HG03432 (cell line): ENCODE measurements around the gene DGKQ.
"Not testable (repeated sequence)": the region's sequence is repeated elsewhere in the genome, so short reads cannot be mapped to it uniquely, and the experiment has no call there.

Experiments used
- ATAC-seq: cut with Tn5 transposase; IDR thresholded peaks from one replicate; pipeline ENCODE4 v1.9.1; 2021; ENCODE audit warnings: mild to moderate bottlenecking, moderate library complexity; ENCODE audit not compliant: unreplicated experiment

Gene DGKQ

DNA sequence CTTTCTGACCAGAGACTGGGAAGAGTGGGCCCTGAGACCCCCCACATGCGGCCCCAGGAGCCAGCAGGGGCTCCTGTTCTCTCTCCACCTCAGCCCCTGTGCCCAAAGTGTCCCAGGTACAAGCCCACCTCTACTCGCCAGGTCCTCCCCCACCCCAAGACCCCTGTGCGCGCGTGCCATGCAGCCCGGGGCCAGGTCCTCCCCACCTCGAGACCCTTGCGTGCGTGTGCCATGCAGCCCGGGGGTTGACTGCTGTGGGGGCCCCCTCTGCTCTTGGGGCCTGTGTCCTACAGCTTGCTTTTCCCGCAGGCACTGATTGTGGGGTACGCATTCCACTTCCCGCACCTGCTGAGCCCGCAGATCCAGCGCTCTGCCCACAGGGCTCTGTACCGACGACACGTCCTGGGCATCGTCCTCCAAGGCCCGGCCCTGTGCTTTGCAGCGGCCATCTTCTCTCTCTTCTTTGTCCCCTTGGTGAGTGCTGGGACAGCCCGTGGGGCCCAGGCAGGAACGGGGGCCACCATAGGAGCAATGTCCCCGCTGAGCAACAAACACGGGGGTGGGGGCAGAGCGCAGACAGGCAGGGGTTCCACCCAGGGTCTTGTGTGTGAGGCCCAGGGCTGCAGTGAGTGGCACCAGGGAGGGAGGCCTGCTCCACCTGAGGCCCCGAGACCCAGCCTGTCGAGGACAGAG is 20.3 kb downstream of the DGKQ start:
- ATAC-seq, result no peak

DNA sequence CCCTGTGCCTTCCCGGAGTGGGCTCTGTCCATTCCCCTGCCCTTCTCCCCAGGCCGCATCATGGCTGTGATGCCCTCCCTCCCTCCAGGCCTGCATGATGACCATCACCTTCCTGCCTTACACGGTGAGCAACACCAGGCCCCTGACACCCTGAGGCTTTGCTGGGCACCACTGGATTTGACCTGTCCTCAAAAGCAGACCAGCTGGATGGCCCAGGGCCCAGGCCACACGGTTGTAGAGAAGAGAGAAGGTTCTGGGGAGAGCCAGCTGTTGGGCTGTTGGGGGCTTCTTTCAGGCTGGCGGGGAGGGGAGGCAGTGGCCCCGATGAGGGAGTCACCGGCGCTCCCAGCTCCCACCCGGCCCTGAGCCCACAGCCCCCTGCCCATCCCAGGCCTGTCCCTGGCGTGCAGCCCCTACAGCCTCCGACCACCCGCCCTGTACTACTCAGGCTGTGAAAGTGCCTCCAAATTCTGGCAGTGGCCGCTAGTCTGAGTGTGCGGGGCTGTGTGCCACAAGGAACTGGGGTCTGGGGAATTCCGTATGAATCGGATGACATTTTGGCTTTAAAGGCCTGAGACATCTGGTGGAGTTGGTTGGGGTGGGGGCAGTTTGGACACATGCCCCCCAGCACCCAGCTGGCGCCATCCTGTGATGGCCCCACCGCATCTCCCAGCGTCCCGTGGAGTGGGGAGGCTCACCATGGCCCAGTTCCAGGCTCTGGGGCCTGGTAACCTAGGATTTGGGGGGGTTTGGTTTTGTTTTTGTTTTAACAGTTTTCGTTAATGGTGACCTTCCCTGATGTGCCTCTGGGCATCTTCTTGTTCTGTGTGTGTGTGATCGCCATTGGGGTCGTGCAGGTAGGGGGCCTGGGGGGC is 21.5 kb downstream of the DGKQ start:
- no peak for ATAC-seq

DNA sequence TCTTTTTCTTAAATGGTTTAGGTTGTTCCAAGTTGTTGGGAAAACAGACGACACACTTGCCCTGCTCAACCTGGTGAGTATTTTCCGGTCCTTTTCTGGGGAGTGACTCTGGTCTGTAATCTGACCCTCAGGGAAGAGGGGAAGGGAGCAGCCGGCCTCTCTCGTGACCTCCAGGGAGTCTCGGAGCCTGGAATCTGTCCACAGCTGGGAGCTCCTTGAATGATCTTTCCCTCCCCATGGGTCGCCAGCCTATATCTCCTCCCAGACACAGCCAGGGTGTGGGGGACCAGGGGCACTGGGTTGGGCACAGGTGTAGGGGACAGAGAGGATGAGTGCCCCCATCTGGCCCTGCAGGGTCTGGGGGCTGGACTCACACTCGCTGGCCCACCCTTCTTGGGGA is 22.2 kb downstream of the DGKQ start:
- no peak for ATAC-seq

DNA sequence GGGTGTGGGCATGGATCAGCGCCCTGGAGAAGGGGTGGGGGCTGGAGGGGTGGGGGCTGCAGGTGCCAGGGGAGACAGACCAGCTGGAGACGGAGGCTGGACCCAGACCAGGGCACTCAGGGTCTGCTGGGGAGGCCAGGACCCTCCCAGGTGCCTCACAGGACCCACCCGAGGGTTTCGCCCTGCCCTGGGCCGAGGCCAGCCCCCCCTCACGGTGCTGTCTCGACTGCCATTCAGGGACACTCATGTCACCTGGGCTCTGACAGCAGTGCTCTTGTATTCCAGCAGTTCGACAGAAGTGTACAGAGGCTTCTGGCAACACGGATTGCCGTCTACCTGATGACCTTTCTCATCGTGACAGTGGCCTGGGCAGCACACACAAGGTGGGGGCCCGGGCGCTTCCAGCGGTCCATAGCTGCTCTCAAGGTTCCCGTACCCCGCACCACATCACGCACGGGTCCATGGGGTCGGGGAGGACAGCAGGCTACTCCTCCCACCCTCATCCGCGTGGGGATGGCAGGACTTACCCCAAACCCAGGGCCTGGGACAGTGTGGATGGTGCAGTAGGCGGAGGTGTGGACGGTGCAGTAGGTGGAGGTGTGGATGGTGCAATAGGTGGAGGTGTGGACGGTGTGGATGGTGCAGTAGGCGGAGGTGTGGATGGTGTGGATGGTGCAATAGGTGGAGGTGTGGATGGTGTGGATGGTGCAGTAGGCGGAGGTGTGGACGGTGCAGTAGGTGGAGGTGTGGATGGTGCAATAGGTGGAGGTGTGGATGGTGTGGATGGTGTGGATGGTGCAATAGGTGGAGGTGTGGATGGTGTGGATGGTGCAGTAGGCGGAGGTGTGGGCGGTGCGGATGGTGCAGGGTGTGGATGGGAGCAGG is 23.0 kb downstream of the DGKQ start:
- no peak for ATAC-seq

DNA sequence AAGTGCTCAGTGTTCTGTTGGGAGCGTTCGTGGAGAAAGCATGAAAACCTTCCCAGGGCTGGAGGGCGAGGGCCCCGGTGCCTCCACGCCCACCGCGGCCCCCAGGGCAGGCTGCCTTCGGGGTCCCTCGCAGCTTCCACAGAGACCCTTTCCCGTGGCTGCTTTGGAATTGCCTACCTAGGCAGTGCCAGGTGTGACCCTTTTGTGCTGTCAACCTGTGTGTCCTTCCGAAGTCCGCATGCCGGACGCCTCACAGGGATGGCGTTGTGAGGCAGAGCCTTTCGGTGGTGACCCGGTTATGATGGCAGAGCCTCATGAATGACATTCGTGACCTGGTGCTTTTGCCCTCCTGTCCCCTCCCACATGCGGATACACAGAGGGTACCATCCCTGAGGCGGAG is 23.7 kb downstream of the DGKQ start:
- ATAC-seq, result no peak

DNA sequence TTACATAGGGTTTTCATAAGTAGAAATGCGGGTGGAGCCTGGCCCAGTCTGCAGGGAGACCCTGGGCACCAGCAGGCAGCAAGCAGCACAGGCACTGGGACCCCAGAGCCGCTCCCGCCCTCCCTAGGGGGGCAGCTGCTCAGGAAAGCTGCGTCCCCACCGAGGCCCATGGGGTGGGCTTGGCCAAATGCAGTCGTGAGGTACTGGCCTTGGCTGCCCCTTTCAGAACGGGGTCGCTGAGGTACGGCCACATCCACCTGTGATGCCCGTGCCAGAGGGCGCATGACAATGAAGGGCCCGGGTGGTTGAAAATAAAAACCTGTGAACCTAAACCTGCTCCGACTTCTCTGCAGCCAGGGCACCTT is 24.5 kb downstream of the DGKQ start:
- no peak for ATAC-seq

DNA sequence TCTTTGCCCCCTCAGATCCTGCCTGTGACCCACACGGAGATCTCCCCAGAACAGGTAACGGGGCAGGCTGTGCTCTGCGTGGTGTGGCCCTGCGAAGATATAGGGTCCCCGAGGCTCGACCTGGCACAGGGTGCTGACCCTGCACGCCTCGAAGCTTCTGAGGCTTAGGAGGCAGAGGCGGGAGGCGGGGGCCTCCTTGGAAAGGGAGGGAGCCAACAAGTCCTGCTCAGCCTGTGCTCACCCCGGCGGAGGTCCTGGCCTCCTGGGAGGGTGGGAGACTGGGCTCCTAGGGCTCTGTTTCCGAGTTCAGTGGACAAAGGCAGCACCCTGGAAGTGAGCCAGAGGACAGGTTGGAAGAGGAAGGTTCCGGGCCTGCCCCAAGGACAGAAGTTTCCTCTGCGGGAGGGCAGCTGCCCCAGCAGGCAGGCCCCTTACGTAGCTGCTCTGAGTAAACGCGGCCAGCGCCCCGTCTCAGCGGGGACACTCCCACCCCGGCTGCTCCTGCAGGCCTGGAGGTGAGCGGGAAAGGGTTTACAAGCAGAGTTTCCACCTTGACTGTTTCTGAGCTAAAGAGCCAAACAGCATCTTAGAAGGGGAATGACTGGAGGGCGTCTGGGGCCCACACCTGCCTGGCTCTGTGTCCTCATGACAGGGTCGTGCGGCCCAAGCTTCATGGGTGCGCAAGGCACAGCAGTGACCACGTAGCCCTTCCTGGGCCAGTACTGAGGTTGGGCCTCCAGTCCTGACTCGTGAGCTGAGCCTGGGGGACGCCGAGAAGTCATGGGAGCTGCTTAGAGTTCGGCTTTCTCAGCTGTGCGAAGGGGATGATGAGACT is 25.1 kb downstream of the DGKQ start:
- no peak for ATAC-seq

DNA sequence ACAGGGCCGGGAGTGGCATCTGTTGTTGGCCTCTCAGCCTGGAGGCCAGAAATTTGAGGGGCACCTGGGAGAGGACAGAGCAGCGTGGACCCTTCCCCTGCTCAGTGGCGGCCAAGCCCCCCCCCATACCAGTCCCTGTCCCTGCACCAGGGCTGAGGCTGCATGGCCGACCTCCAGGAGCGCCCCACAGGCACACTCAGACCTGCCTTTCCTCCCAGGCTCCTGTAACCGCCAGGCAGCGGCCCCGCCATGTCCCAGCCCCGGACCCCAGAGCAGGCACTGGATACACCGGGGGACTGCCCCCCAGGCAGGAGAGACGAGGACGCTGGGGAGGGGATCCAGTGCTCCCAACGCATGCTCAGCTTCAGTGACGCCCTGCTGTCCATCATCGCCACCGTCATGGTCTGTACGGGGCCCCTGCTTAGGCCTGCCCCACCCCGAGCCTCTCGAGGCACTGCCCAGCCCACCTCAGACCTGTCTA is 25.8 kb downstream of the DGKQ start:
- no peak for ATAC-seq

DNA sequence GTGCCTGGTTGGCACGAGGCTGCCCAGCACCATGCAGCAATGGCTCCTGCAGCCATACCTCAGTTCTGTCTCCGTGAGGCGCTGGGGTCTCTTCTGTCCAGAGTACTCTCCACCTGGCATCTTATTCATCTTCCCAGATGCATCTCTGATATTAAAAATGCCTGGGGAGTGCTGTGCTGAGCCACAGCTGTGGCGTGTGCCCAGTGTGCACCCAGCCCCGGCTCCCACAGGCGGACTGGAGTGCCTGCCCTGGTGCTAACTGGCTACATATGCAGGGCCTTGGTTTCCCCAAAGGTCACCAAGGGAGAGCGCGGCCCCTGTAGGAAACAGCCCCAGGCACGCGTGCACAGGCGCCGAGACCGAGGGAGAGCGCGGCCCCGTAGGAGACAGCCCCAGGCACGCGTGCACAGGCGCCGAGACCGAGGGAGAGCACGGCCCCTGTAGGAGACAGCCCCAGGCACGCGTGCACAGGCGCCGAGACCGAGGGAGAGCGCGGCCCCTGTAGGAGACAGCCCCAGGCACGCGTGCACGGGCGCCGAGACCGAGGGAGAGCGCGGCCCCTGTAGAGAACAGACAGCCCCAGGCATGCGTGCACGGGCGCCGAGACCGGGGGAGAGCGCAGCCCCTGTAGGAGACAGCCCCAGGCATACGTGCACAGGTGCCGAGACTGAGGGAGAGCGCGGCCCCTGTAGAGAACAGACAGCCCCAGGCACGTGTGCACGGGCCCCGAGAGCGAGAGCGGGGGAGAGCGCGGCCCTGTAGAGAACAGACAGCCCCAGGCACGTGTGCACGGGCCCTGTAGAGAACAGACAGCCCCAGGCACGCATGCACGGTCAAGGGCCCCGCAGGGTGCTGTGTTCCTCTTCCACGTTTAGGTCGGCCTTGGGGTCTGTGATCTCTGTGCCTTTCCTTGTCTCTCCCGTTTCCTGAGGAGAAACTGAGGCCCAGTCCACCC is 26.6 kb downstream of the DGKQ start:
- ATAC-seq, result no peak

DNA sequence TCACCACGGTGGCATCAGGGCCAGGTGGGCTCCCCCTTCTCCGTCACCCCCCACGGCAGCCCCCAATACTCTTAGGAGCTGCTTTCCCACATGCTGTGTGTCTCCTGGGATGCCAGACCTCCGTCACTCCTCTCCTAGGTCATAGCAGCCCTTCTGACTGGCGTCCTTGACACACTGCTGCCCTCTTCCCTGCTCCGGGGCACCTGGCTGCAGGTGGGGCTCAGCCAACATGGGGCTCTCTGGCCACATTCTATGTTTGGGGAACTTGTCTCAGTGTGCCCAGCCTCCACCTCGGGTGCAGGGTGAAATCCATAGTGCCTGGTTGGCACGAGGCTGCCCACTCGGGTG is 27.3 kb downstream of the DGKQ start:
- no peak for ATAC-seq

DNA sequence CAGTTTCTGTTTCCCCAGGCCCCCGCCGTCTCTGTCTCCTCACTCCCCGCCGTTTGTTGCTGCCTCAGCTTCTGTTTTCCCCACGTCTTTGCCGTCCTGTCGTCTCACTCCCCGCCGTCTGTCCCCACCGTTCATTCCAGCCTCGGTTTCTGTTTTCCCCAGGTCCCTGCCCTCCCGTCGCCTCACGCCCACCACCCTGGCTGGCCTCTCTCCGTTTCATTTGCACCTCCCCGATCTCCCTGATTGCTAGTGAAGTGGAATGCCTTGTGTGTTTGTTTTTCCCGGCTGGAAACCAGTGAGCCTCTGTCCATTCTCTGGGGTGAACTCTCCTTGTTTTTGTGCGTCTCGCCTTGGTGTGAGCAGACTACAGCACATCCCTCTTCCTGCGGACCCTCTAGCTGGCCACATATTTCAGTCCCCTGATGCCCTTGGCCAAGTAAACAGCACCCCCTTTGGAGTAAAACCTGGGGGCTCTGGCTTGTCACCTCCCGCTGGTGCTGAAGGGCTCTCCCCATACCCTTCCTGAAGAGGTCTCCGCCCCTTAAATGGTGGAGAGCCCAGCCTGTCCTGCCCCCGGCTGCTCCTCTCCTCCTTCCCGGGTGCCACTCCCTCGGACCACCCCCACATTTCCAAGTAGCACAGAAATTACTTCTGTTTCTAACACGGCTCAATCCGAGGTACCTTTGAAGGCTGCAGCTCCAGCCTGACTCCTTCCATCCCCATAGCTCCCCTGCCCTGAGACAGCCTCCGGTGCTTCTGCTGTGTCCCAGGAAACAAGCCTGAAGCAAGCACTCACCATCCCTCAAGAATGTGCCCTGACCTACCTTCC is 27.9 kb downstream of the DGKQ start:
- no peak for ATAC-seq

DNA sequence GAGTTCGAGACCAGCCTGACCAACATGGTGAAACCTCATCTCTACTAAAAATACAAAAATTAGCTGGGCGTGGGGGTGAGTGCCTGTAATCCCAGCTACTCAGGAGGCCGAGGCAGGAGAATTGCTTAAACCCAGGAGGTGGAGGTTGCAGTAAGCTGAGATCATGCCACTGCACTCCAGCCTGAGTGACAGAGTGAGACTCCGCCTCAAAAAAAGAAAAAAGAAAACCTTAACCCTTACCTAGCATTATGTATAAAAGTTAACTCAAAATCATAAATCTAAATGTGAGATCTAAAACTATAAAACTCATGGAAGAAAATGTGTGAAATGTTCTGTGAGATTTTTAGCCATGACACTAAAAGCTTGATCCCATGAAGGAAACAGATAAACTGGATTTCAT is 33.9 kb downstream of the DGKQ start:
- ATAC-seq, result not testable (repeated sequence)

DNA sequence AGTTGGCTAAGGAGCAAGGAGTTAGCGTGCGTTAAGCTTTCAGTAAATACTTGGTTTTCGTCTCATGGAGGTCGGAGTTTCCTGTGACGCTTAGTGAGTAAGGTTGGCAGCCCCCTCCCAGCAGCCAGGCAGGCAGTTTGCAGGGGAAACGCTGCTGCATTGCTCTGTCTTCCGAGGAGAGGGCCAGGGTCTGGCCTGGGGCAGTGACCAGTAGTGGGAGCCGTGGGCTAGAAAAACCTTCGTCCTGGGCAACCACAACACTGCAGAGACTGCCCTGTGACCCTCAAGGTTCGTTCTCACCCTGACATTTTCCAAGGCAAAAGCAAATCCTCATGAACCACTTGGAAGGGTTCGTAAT is 40.7 kb downstream of the DGKQ start:
- ATAC-seq, result peak; percentile 2

DNA sequence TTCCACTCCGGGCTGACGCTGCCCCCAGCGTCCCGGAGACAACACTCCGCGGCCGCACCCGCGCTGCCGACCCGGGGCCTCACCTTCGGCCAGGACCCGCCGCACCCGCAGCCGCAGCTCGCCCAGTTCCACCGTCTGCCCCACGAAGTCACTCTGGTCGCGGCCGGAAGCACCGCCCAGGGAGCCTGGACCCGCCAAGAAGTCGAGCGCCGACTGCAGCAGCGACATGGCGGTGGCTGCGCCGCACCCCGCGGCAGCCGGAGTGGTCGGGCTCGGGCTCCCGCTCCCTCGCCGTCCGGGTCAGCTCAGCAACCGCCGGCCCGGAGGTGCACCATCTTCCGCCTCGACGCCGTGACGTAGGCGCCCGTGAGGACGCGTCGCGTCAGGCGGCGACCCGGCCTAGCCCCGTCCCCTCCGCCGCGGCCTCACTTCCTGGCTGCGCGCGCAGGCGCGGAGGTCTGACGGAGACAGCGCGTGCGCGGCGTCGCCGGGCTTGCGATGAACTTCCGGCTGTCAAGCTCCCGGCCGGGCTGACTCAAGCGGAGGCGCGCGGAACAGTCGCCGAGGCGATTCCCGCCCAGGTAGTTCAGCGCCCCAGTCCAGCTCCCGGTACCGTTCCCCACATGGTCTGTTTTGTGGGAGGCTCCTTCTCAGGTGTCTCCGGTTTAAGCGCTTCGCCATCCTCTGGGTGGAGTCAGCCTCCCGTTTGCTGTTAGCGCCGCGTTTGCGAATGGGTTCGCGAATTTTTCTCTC is 41.2 kb downstream of the DGKQ start, which contains the start of the genes GAK and TMEM175:
GAK (minus strand) TSS at position 357 of the 753 bp plus-strand sequence; CDS start at position 228, 129 bp downstream.
TMEM175 (plus strand) TSS at position 501 of the 753 bp plus-strand sequence. CDS start 15,280 bp downstream, outside the sequence.
- ATAC-seq, result peak; percentile 91

DNA sequence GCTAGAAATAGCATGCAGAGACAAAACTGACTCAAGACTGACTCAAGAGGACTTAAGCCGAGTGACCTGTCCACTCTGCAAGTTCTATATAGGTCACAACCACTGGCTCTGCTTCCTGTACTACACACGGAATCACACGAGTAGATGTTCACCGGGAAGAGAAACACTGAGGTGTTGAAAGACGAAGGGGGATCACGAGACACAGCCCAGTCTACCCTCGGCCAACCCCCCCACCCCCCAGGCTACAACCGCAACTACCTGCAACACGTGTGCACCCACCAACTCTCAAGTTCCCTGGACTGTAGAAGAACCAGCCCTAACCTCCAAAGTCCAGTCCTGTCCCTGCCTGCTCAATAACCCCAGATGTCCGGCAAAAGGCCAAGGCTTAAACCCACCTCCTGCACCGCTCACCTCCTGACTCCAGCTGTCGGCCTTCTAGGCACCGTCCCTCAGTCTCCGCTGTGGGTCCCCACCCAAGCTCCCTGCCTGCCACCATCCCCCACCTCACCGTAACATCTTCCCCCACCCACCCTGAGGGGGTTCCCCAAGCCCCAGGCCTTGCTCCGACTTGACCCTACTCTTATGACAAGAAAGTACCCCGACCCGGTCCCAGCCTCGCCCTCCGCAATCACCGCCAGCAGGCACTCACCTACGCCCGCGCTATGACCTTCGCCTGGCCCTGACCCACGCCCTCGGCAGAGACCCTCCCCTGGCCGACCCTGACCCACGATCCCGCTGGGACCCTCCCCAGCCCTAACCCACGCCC is 42.0 kb downstream of the DGKQ start:
- ATAC-seq, result no peak

DNA sequence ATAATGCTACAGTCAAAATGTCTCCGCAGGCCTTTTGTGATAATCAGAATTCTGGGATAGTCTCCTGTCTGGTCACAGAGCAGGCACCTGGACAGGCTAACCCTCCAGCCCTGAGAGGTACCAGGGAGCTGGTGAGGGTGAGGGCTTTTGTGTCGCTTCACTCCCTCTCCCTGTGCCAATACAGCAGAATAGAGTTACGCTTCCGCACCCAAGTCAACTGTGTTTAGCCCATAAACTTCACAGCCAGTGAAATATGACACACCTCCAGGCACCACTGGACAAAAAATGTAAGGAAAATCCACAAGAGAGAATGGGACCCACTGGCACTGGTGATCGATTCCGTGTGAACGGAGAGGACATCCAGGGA is 42.6 kb downstream of the DGKQ start:
- no peak for ATAC-seq

DNA sequence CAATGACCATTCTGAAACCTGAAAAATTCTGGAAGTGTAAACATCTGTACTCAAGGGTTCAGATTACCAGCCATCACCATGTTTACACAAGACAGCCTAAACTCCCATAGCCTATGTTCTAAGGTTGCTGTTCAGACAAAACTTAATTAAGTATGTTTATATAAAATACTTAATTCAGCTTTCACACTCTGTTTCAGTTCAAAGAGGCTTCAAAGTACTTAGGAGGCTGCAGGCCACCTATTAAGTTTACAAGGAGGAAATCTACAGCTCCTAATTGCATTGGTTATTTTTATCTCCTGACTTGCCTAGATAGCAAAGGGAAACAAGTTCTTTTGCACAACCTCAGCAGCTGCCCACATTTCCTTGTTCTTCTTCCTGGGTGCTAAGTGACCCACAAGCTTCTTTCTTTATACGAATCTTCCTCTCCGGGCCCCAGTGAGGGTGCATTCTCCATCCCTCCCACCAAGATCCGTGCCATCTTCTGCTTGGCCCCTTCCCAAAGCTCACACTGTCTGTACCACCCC is 43.3 kb downstream of the DGKQ start:
- no peak for ATAC-seq
